Fibroblast of skin of right biceps (primary cell): ENCODE results near the gene SLC26A11.
"Not testable (repeated sequence)": the region's sequence is repeated elsewhere in the genome, so short reads cannot be mapped to it uniquely, and the experiment has no call there.

ENCODE experiments used
- DNase-seq: peaks from one replicate; pipeline ENCODE4 v3.0.0-alpha.2; 2013

Gene SLC26A11

GRCh38 chr17:80198144-80198661 is 22.0 kb upstream of the SLC26A11 start:
- DNase-seq: no peak

- not testable (repeated sequence) for DNase-seq
Measured at GRCh38 chr17:80199295-80199694, 20.9 kb upstream of the SLC26A11 start.

GRCh38 chr17:80201446-80201845 is 18.8 kb upstream of the SLC26A11 start:
- DNase-seq: no peak

GRCh38 chr17:80202197-80202596 is 18.0 kb upstream of the SLC26A11 start:
- no peak for DNase-seq

GRCh38 chr17:80203471-80203963 is 16.7 kb upstream of the SLC26A11 start:
- DNase-seq: no peak

GRCh38 chr17:80204626-80205468 is 15.4 kb upstream of the SLC26A11 start:
- DNase-seq: no peak

GRCh38 chr17:80205811-80206210 is 14.4 kb upstream of the SLC26A11 start:
- no peak for DNase-seq

GRCh38 chr17:80208050-80208449 is 12.2 kb upstream of the SLC26A11 start:
- no peak for DNase-seq

GRCh38 chr17:80209765-80210164 is 10.5 kb upstream of the SLC26A11 start:
- DNase-seq: no peak

GRCh38 chr17:80210348-80211108 is 9.7 kb upstream of the SLC26A11 start:
- DNase-seq: no peak

GRCh38 chr17:80212109-80212508 is 8.1 kb upstream of the SLC26A11 start:
- DNase-seq: no peak

- no peak for DNase-seq
Measured at GRCh38 chr17:80212511-80212910, 7.7 kb upstream of the SLC26A11 start.

GRCh38 chr17:80212962-80213642 is 7.1 kb upstream of the SLC26A11 start:
- no peak for DNase-seq

- DNase-seq: no peak
Measured at GRCh38 chr17:80213643-80213975, 6.6 kb upstream of the SLC26A11 start.

GRCh38 chr17:80214012-80214877 is 6.0 kb upstream of the SLC26A11 start:
- no peak for DNase-seq

GRCh38 chr17:80214878-80215210 is 5.4 kb upstream of the SLC26A11 start:
- DNase-seq: no peak

- DNase-seq: no peak
Measured at GRCh38 chr17:80216473-80217456, 3.5 kb upstream of the SLC26A11 start.

- no peak for DNase-seq
Measured at GRCh38 chr17:80217703-80218362, 2.4 kb upstream of the SLC26A11 start.

GRCh38 chr17:80218391-80218790 is 1.8 kb upstream of the SLC26A11 start:
- no peak for DNase-seq

GRCh38 chr17:80219013-80219762 is 1.0 kb upstream of the SLC26A11 start:
- DNase-seq: peak; percentile 90
